D721Med (cell line): ENCODE data around the gene ZFAND3.

Experiments used
- DNase-seq: peaks from one replicate; pipeline ENCODE4 v3.0.0; 2011; ENCODE audit warnings: low spot score; ENCODE audit not compliant: insufficient read length
- FAIRE-seq: peaks from 2 replicates; lab custom pipeline; 2011; peaks lifted over from hg19 to GRCh38; lab: Jason Lieb, UNC
- CTCF ChIP-seq: IDR thresholded peaks from 2 replicates; pipeline ENCODE4 v1.5.1; 2012; ENCODE audit warnings: mild to moderate bottlenecking, control low read depth; ENCODE audit not compliant: insufficient read depth; ENCODE audit errors: missing control alignments

The ZFAND3 gene

GRCh38 chr6:37904590-37904989 is 85.1 kb downstream of the ZFAND3 start:
- no peak for FAIRE-seq
- TF ChIP-seq CTCF, result no peak
- no peak for DNase-seq

- no peak for DNase-seq
- TF ChIP-seq CTCF, result no peak
- no peak for FAIRE-seq
Measured at GRCh38 chr6:37906121-37906520, 86.6 kb downstream of the ZFAND3 start.

- TF ChIP-seq CTCF, result no peak
- no peak for FAIRE-seq
- DNase-seq, result no peak
Measured at GRCh38 chr6:37910998-37911397, 91.5 kb downstream of the ZFAND3 start.

DNA sequence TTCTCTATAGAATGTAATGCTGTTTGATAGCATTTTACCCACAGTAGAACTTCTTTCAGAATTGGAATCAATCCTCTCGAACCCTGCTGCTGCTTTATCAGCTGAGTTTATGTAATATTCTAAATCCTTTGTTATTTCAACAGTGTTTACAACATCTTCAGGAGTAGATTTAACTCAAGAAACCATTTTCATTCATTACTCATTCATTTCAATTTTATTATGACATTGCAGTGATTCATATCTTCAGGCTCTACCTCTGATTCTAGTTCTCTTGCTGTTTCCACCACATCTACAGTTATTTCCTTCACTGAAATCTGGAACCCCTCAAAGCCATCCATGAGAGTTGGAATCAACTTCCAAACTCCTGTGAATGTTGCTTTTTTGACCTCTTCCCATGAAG is 93.7 kb downstream of the ZFAND3 start:
- DNase-seq, result no peak
- TF ChIP-seq CTCF, result no peak
- no peak for FAIRE-seq

DNA sequence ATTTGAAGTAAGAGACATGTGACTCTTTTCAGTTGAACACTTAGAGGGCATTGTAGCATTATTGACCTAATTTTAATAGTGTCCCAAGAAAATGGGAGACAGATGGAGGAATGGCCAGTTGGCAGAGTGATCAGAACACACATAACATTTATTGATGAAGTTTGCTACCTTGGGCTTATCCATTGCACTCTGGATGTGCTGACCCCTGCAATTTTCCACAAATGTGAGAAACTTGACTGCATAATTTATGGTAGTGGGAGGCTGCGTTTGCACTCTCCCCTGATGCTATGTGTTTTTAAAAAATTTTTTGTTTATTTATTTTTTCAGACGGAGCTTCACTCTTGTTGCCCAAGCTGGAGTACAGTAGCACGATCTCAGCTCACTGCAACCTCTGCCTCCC is 95.9 kb downstream of the ZFAND3 start:
- no peak for FAIRE-seq

DNA sequence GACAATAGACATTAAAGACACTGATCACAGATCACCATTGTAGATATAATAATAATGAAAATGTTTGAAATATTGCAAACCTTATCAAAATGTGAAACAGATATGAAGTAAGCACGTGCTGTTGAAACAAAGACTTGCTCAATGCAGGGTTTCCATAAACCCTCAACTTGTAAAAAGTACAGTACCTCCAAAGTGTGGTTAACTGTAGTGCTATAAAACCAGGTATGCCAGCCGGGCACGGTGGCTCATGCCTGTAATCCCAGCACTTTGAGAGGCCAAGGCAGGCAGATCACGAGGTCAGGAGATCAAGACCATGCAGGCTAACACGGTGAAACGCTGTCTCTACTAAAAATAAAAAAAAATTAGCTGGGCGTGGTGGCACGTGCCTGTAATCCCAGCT is 96.6 kb downstream of the ZFAND3 start:
- FAIRE-seq (no peak), DNase-seq (no peak)
- no peak for TF ChIP-seq CTCF

More for the DNA sequence above, 95.9 kb downstream of the ZFAND3 start:
- no peak for TF ChIP-seq CTCF
- DNase-seq, result no peak

DNA sequence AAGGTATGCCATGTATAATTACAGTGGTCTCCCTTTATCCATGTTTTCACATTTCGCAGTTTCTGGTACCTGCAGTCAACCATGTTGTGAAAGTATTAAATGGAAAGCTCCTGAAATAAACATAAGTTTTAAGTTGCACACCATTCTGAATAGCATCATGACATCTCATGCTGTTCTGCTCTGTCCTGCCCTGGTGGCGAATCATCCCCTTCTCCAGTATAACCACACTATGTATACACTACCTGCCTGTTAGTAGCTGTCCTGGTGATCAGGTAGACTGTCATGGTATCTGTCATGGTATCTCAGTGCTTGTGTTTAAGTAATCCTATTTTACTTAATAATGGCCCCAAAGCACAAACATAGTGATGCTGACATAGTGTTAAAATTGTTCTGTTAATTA is 97.1 kb downstream of the ZFAND3 start:
- no peak for TF ChIP-seq CTCF
- DNase-seq (no peak), FAIRE-seq (no peak)
